H9 (cell line): ENCODE measurements around the gene PHLDA1. TPM values are rescaled to one million over a fixed set of nuclear protein-coding genes. Genes with fewer than 3 reads are reported as not detected.

ENCODE experiments used
- DNase-seq: peaks from one replicate; pipeline ENCODE4 v3.0.0-alpha.2; 2017
- H2AFZ ChIP-seq: one replicate; pipeline ENCODE4 v1.6.1; 2013; ENCODE audit warnings: mild to moderate bottlenecking, low read length, control low read depth, moderate library complexity
- H2AK5ac ChIP-seq: 2 replicates; pipeline ENCODE4 v1.6.1; 2013; ENCODE audit warnings: low read length, control low read depth, mixed read lengths; ENCODE audit not compliant: insufficient read length
- H2BK120ac ChIP-seq: one replicate; pipeline ENCODE4 v1.6.1; 2013; ENCODE audit warnings: low read depth, mild to moderate bottlenecking, low read length, control low read depth, inconsistent platforms; ENCODE audit not compliant: poor library complexity, severe bottlenecking
- H2BK12ac ChIP-seq: 2 replicates; pipeline ENCODE4 v1.6.1; 2013; ENCODE audit warnings: low read length, control low read depth, mixed read lengths, low read depth; ENCODE audit not compliant: insufficient read length
- H2BK15ac ChIP-seq: 2 replicates; pipeline ENCODE4 v1.6.1; 2013; ENCODE audit warnings: low read depth, low read length, control low read depth
- H2BK20ac ChIP-seq: one replicate; pipeline ENCODE4 v1.6.1; 2013; ENCODE audit warnings: low read depth, mild to moderate bottlenecking, low read length, control low read depth, inconsistent platforms; ENCODE audit not compliant: poor library complexity, severe bottlenecking
- H2BK5ac ChIP-seq: 2 replicates; pipeline ENCODE4 v1.6.1; 2013; ENCODE audit warnings: low read length, control low read depth, mixed read lengths; ENCODE audit not compliant: insufficient read length
- H3K14ac ChIP-seq: 2 replicates; pipeline ENCODE4 v1.6.1; 2013; ENCODE audit warnings: low read length, control low read depth; ENCODE audit not compliant: insufficient read depth
- H3K18ac ChIP-seq: 2 replicates; pipeline ENCODE4 v1.6.1; 2013; ENCODE audit warnings: low read depth, mild to moderate bottlenecking, mixed read lengths, low read length, control low read depth; ENCODE audit not compliant: insufficient read length
- H3K23ac ChIP-seq: 2 replicates; pipeline ENCODE4 v1.6.1; 2013; ENCODE audit warnings: low read length, control low read depth, mixed read lengths, low read depth; ENCODE audit not compliant: insufficient read length
- H3K23me2 ChIP-seq: 2 replicates; pipeline ENCODE4 v1.6.1; 2013; ENCODE audit warnings: low read depth, mild to moderate bottlenecking, mixed read lengths, low read length, control low read depth; ENCODE audit not compliant: insufficient read length, poor library complexity, severe bottlenecking
- H3K27ac ChIP-seq: 2 replicates; pipeline ENCODE4 v1.5.1; 2013; ENCODE audit warnings: low read length, control low read depth, mixed read lengths, low read depth; ENCODE audit not compliant: insufficient read length
- H3K27me3 ChIP-seq: 2 replicates; pipeline ENCODE4 v1.6.1; 2013; ENCODE audit warnings: low read length, control low read depth, inconsistent platforms; ENCODE audit not compliant: insufficient read depth
- H3K4ac ChIP-seq: 2 replicates; pipeline ENCODE4 v1.6.1; 2013; ENCODE audit warnings: low read depth, mild to moderate bottlenecking, control low read depth, inconsistent platforms, low read length, moderate library complexity
- H3K4me1 ChIP-seq: 2 replicates; pipeline ENCODE4 v1.6.1; 2013; ENCODE audit warnings: low read length, control low read depth, inconsistent platforms; ENCODE audit not compliant: insufficient read depth
- H3K4me2 ChIP-seq: 2 replicates; pipeline ENCODE4 v1.6.1; 2013; ENCODE audit warnings: low read length, control low read depth, mixed read lengths; ENCODE audit not compliant: insufficient read length, insufficient read depth
- H3K56ac ChIP-seq: 2 replicates; pipeline ENCODE4 v1.6.1; 2013; ENCODE audit warnings: low read depth, mild to moderate bottlenecking, mixed read lengths, low read length, control low read depth; ENCODE audit not compliant: insufficient read length
- H3K79me1 ChIP-seq: 2 replicates; pipeline ENCODE4 v1.6.1; 2013; ENCODE audit warnings: low read depth, mild to moderate bottlenecking, moderate library complexity, low read length, control low read depth, inconsistent platforms; ENCODE audit not compliant: insufficient read depth, poor library complexity, severe bottlenecking
- H3K79me2 ChIP-seq: 2 replicates; pipeline ENCODE4 v1.6.1; 2013; ENCODE audit warnings: low read length, control low read depth, inconsistent platforms; ENCODE audit not compliant: insufficient read depth
- H3K9ac ChIP-seq: 2 replicates; pipeline ENCODE4 v1.6.1; 2013; ENCODE audit warnings: low read length, control low read depth, mixed read lengths; ENCODE audit not compliant: insufficient read length; ENCODE audit errors: extremely low read depth
- H3K9me3 ChIP-seq: one replicate; pipeline ENCODE4 v1.6.1; 2013; ENCODE audit warnings: low read depth, low read length, inconsistent platforms; ENCODE audit not compliant: control insufficient read depth
- H3T11ph ChIP-seq: one replicate; pipeline ENCODE4 v1.6.1; 2013; ENCODE audit warnings: mild to moderate bottlenecking, low read length, control low read depth, inconsistent platforms
- H4K20me1 ChIP-seq: one replicate; pipeline ENCODE4 v1.6.1; 2013; ENCODE audit not compliant: control insufficient read depth, insufficient read length, insufficient read depth
- H4K5ac ChIP-seq: 2 replicates; pipeline ENCODE4 v1.6.1; 2013; ENCODE audit warnings: low read depth, mild to moderate bottlenecking, mixed read lengths, low read length, control low read depth; ENCODE audit not compliant: insufficient read length
- H4K8ac ChIP-seq: replicated peaks from 2 replicates; pipeline ENCODE4 v1.6.1; 2013; ENCODE audit warnings: low read length, control low read depth, mixed read lengths, low read depth; ENCODE audit not compliant: insufficient read length
- H4K91ac ChIP-seq: 2 replicates; pipeline ENCODE4 v1.6.1; 2013; ENCODE audit warnings: low read depth, mild to moderate bottlenecking, moderate library complexity, mixed read lengths, low read length, control low read depth; ENCODE audit not compliant: insufficient read length
- H3K27ac Mint-ChIP-seq, 3 experiments: 2 replicates in 2 of 3; 3 replicates in 1 of 3; pipeline ENCODE4 v1.8.0; 2020 to 2021; ENCODE audit warnings: mixed read lengths in 3 of 3, mild to moderate bottlenecking in 1 of 3, moderate library complexity in 1 of 3
- H3K27me3 Mint-ChIP-seq: 2 replicates; pipeline ENCODE4 v1.8.0; 2021; ENCODE audit warnings: low read depth, mild to moderate bottlenecking, moderate library complexity, mixed read lengths
- H3K36me3 Mint-ChIP-seq, 3 experiments: 2 replicates in 2 of 3; 3 replicates in 1 of 3; pipeline ENCODE4 v1.8.0; 2020 to 2021; ENCODE audit warnings: low read depth in 3 of 3, mixed read lengths in 3 of 3; ENCODE audit not compliant: insufficient read depth in 1 of 3
- H3K4me1 Mint-ChIP-seq, 2 experiments: 2 replicates each; pipeline ENCODE4 v1.8.0; 2020; ENCODE audit warnings: mixed read lengths in 2 of 2
- H3K4me3 Mint-ChIP-seq, 2 experiments: 2 replicates in 1 of 2; 3 replicates in 1 of 2; pipeline ENCODE4 v1.8.0; 2020 to 2021; ENCODE audit warnings: mild to moderate bottlenecking in 2 of 2, mixed read lengths in 2 of 2, moderate library complexity in 1 of 2
- H3K9me3 Mint-ChIP-seq, 2 experiments: 2 replicates in 1 of 2; 3 replicates in 1 of 2; pipeline ENCODE4 v1.8.0; 2020; ENCODE audit warnings: mild to moderate bottlenecking in 2 of 2, mixed read lengths in 2 of 2, moderate library complexity in 1 of 2
- WGBS: extraction: QIAGEN DNeasy Blood & Tissue Kit; methylation state at CpG from one replicate; pipeline ENCODE4 v1.1.7; 2013; ENCODE audit warnings: missing lambda C conversion rate, low lambda C conversion rate, mixed read lengths; ENCODE audit not compliant: insufficient read length; ENCODE audit errors: extremely low coverage; 5-methylcytosine and 5-hydroxymethylcytosine counted together
- total RNA-seq: library from RNA; stranded (reverse); gene quantifications from 2 replicates; pipeline ENCODE4 v1.2.1, GENCODE V29; 2021
- TF ChIP-seq, protein P1 (sequence below): fragments of 200-600 bp; sonication (generic); conservative IDR thresholded peaks from 3 replicates; pipeline ENCODE4 v1.8.0; 2021; ENCODE audit warnings: antibody characterized with exemption, mild to moderate bottlenecking

The PHLDA1 gene
- total RNA-seq, 1 experiment from 2014 or later, result 106 TPM

DNA sequence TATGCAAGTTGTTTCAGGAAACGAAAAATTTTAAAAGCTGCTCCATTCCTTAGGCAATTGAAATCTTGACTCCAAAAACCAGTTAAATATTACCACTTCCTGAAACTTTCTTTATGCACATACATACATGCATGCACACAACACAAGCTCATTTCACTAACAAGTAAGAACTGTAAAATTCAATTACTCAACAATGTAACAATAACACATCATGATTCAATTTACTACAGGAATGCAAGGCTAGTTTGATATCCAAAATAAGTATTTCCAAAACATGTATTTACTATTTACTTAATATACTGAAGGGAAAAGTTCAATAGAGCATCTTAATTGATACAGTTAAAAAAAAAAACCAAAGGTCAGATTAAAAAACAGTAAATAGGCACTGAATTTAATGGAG is 33.3 kb upstream of the PHLDA1 start:
- no peaks in the 10 kb centered on the region for H3K27me3 ChIP-seq
- TF ChIP-seq, protein P1, sequence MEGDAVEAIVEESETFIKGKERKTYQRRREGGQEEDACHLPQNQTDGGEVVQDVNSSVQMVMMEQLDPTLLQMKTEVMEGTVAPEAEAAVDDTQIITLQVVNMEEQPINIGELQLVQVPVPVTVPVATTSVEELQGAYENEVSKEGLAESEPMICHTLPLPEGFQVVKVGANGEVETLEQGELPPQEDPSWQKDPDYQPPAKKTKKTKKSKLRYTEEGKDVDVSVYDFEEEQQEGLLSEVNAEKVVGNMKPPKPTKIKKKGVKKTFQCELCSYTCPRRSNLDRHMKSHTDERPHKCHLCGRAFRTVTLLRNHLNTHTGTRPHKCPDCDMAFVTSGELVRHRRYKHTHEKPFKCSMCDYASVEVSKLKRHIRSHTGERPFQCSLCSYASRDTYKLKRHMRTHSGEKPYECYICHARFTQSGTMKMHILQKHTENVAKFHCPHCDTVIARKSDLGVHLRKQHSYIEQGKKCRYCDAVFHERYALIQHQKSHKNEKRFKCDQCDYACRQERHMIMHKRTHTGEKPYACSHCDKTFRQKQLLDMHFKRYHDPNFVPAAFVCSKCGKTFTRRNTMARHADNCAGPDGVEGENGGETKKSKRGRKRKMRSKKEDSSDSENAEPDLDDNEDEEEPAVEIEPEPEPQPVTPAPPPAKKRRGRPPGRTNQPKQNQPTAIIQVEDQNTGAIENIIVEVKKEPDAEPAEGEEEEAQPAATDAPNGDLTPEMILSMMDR, result no peak
- peaks cover 35% of the 10 kb centered on the region; the same call in 1 of the 2 replicates for H3K79me2 ChIP-seq
- no peak overlapping the region for H3T11ph ChIP-seq
- H3K23ac ChIP-seq, result no peak overlapping the region
- H3K23me2 ChIP-seq, result no peaks in the 10 kb centered on the region
- H4K91ac ChIP-seq, result no peak overlapping the region
- no peaks in the 10 kb centered on the region; the same call in 1 of the 2 replicates for H3K4me1 ChIP-seq
- H2BK120ac ChIP-seq, result no peak overlapping the region
- no peak overlapping the region for H4K8ac ChIP-seq
- no peak overlapping the region for H2BK20ac ChIP-seq
- Mint-ChIP-seq H3K36me3 (peaks cover 61 to 89% (median 88%) of the 10 kb centered on the region in 3 experiments), H3K27ac (peak overlapping the region in 1 of 3 experiments; percentile 90; a peak in 2 of 7 replicates), H3K4me1 (peaks cover 27 to 44% of the 10 kb centered on the region in 2 experiments), H3K27me3 (no peaks in the 10 kb centered on the region), H3K4me3 (no peak overlapping the region), H3K9me3 (peaks cover 3% of the 10 kb centered on the region in 2 experiments; a peak in 2 of 5 replicates)
- H3K9ac ChIP-seq, result no peak overlapping the region
- no peak overlapping the region for H2AFZ ChIP-seq
- no peak overlapping the region for H3K4me2 ChIP-seq
- H2BK5ac ChIP-seq, result no peak overlapping the region
- H2BK12ac ChIP-seq, result no peak overlapping the region
- no peak overlapping the region for H3K27ac ChIP-seq
- no peak overlapping the region for H4K5ac ChIP-seq
- no peaks in the 10 kb centered on the region for H4K20me1 ChIP-seq
- no peaks in the 10 kb centered on the region for H3K9me3 ChIP-seq
- no peak overlapping the region for H3K4ac ChIP-seq
- no peak overlapping the region for H3K14ac ChIP-seq
- no peak overlapping the region for H2AK5ac ChIP-seq
- H3K18ac ChIP-seq, result no peak overlapping the region
- H3K56ac ChIP-seq, result no peak overlapping the region
- WGBS, result no CpG with 5 or more reads among the region's 1 CpG
- peaks cover 5% of the 10 kb centered on the region for H3K79me1 ChIP-seq
- no peak for DNase-seq
- no peak overlapping the region for H2BK15ac ChIP-seq
